ENCODE measurements around the gene RAB29. TPM values are rescaled to one million over a fixed set of nuclear protein-coding genes. Genes with fewer than 3 reads are reported as not detected.

The RAB29 gene
- total RNA-seq, 1 experiment from 2014 or later: 7.9 TPM

DNA sequence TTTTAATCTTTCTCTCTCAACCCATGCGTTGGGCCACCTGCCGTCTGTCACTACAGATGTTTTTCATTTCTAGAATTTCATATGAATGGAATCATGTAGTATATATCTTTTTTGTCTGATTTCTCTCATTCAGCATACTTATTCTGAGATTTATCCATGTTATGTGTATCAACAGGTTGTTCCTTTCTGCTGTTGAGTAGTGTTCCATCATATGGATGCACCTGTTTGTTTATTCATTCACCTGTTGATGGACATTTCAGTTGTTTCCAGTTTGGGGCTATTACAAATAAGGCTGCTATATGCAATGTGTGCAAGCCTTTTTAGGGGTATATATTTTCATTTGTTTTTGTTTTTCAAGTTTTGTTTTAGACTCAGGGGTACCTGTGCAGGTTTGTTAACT lies 47.1 kb upstream of the RAB29 start:
- intact Hi-C loops (cut with micrococcal nuclease; ENCODE audit: unreplicated experiment): no loop called here
- BruUV-seq (replicated peaks): no TSS peak
- no peak for TF ChIP-seq EZH2 (IDR thresholded peaks at IDR 0.05; ENCODE audit: borderline replicate concordance, low read depth, low read length, poor library complexity, severe bottlenecking)
- TF ChIP-seq, protein P1, sequence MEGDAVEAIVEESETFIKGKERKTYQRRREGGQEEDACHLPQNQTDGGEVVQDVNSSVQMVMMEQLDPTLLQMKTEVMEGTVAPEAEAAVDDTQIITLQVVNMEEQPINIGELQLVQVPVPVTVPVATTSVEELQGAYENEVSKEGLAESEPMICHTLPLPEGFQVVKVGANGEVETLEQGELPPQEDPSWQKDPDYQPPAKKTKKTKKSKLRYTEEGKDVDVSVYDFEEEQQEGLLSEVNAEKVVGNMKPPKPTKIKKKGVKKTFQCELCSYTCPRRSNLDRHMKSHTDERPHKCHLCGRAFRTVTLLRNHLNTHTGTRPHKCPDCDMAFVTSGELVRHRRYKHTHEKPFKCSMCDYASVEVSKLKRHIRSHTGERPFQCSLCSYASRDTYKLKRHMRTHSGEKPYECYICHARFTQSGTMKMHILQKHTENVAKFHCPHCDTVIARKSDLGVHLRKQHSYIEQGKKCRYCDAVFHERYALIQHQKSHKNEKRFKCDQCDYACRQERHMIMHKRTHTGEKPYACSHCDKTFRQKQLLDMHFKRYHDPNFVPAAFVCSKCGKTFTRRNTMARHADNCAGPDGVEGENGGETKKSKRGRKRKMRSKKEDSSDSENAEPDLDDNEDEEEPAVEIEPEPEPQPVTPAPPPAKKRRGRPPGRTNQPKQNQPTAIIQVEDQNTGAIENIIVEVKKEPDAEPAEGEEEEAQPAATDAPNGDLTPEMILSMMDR (conservative IDR thresholded peaks at IDR 0.05; ENCODE audit: low read depth, low read length): no peak
- H3K27me3 ChIP-seq (replicated peaks; ENCODE audit: insufficient read depth, low read depth, low read length, poor library complexity): peaks cover 29% of the 10 kb centered on the region
- H3K4me3 ChIP-seq (ENCODE audit: low read depth, low read length, poor library complexity, severe bottlenecking): no peak overlapping the region
- CTCF ChIA-PET: no interaction called here
- DNase-seq (ENCODE audit: low spot score): no peak
- POLR2A ChIA-PET (ENCODE audit: low non-redundant PET): no interaction called here
- no peaks in the 10 kb centered on the region for H3K9me3 ChIP-seq (ENCODE audit: low read depth, low read length, poor library complexity, severe bottlenecking)
- no peaks in the 10 kb centered on the region for H3K36me3 ChIP-seq (ENCODE audit: insufficient read depth, low read length, poor library complexity, severe bottlenecking)
- no peaks in the 10 kb centered on the region for H3K4me1 ChIP-seq (ENCODE audit: insufficient read depth, low read length, poor library complexity, severe bottlenecking)
- no peak overlapping the region for H3K27ac ChIP-seq (ENCODE audit: low read depth, low read length, poor library complexity, severe bottlenecking)

DNA sequence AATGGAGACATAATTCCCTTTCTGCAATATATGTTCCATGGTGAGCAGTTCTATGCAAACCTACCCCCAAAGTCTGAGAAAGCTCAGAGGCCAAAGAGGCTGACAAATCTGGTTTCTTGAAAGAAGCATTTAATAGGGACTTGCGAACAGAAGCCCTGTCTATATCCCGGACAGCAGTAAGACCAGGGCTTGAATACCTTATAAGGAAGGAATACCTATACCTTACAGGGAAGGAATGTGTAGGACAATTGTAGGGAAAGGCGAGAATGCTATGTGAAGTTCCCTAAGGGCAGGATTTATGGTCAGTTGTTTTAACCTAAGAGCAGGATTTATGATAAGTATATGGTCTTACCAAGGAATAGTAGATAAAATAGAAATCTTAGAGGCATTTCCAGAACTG lies 42.7 kb upstream of the RAB29 start:
- ChIA-PET CTCF (no interaction called here), POLR2A (ENCODE audit: low non-redundant PET) (no interaction called here)

DNA sequence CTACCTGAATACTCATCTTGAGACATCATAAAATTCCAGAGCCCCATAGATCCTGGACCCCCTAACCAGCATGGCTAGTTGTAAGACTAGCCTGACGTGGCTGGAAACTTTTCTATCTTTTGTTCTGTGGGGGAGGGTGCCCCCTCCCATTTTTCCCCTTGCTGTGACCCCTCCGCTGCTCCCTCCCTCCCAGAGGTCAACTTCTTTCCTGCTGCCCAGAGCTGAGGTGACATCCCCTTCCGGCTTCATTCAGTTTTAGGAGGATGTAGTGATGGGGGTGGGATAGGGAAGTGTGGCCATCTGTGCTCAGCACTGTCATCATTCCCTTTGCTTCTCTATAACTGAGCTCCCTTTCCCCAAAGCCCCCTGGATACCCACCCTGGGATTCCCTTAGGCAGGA lies 42.1 kb upstream of the RAB29 start:
- Histone ChIP-seq H3K36me3 (ENCODE audit: insufficient read depth, low read length, poor library complexity, severe bottlenecking) (no peaks in the 10 kb centered on the region), H3K4me3 (ENCODE audit: low read depth, low read length, poor library complexity, severe bottlenecking) (no peak overlapping the region), H3K9me3 (ENCODE audit: low read depth, low read length, poor library complexity, severe bottlenecking) (no peaks in the 10 kb centered on the region), H3K27ac (ENCODE audit: low read depth, low read length, poor library complexity, severe bottlenecking) (no peak overlapping the region), H3K27me3 (replicated peaks; ENCODE audit: insufficient read depth, low read depth, low read length, poor library complexity) (peaks cover 20% of the 10 kb centered on the region), H3K4me1 (ENCODE audit: insufficient read depth, low read length, poor library complexity, severe bottlenecking) (no peaks in the 10 kb centered on the region)
- POLR2A ChIA-PET (ENCODE audit: low non-redundant PET): no interaction called here
- no TSS peak for BruUV-seq (replicated peaks)
- no peak for DNase-seq (ENCODE audit: low spot score)
- CTCF ChIA-PET: no interaction called here
- no peak for TF ChIP-seq EZH2 (IDR thresholded peaks at IDR 0.05; ENCODE audit: borderline replicate concordance, low read depth, low read length, poor library complexity, severe bottlenecking)
- TF ChIP-seq, protein P1 (conservative IDR thresholded peaks at IDR 0.05; ENCODE audit: low read depth, low read length): no peak
- intact Hi-C loops (cut with micrococcal nuclease; ENCODE audit: unreplicated experiment): no loop called here

More for the DNA sequence above, 42.7 kb upstream of the RAB29 start:
- H3K36me3 ChIP-seq (ENCODE audit: insufficient read depth, low read length, poor library complexity, severe bottlenecking): no peaks in the 10 kb centered on the region
- no peaks in the 10 kb centered on the region for H3K4me1 ChIP-seq (ENCODE audit: insufficient read depth, low read length, poor library complexity, severe bottlenecking)
- TF ChIP-seq EZH2 (IDR thresholded peaks at IDR 0.05; ENCODE audit: borderline replicate concordance, low read depth, low read length, poor library complexity, severe bottlenecking): no peak
- TF ChIP-seq, protein P1 (conservative IDR thresholded peaks at IDR 0.05; ENCODE audit: low read depth, low read length): no peak
- no peaks in the 10 kb centered on the region for H3K9me3 ChIP-seq (ENCODE audit: low read depth, low read length, poor library complexity, severe bottlenecking)
- H3K4me3 ChIP-seq (ENCODE audit: low read depth, low read length, poor library complexity, severe bottlenecking): no peak overlapping the region
- DNase-seq (ENCODE audit: low spot score): no peak
- H3K27ac ChIP-seq (ENCODE audit: low read depth, low read length, poor library complexity, severe bottlenecking): no peak overlapping the region
- BruUV-seq (replicated peaks): no TSS peak
- intact Hi-C loops (cut with micrococcal nuclease; ENCODE audit: unreplicated experiment): no loop called here
- H3K27me3 ChIP-seq (replicated peaks; ENCODE audit: insufficient read depth, low read depth, low read length, poor library complexity): peaks cover 20% of the 10 kb centered on the region

All from A673 (cell line).